ENCODE data around the gene GPC6. TPM values are rescaled to one million over a fixed set of nuclear protein-coding genes. Genes with fewer than 3 reads are reported as not detected.

The GPC6 gene
- total and polyA plus RNA-seq, 2 experiments from 2014 or later: 14.4 to 20.8 TPM

DNA sequence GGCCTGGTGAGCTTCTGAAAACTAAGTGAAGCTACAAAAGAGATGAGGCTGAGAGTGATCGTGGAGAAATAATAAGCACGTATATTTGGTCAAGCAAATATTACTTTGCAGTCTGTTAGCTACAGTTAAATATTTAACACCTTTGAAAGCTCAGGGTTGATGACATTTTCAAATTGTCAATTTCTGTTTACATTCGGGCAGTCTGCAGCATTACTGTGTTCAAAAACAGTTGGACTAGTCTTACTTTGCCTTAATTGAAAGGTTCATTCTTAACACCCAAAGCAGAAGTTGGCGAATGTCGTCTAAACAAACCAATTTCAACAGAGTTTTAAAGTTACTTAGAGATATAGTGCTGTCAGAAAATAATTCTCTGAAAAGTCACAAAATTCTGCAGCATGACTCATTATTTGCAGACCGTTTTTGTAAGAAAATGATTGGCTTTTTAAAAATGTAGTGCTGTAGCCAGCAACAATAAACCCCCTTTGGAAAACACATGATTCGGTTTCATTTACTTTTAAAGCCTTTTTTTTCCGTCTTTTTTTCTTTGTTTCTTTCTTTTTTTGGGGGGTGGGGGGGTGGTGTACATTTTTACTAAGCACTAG is 549.0 kb downstream of the GPC6 start:
- peak overlapping the region; percentile 45; the same call in 1 of the 2 replicates for H3K9ac ChIP-seq
- WGBS, 2 experiments (ENCODE audit: low coverage in 1 of 2, low lambda C conversion rate in 2 of 2, missing lambda C conversion rate in 2 of 2): 2 to 3% methylated on average over 8 of the region's 8 CpGs
- peak overlapping the region; percentile 48 for H3K27ac ChIP-seq

DNA sequence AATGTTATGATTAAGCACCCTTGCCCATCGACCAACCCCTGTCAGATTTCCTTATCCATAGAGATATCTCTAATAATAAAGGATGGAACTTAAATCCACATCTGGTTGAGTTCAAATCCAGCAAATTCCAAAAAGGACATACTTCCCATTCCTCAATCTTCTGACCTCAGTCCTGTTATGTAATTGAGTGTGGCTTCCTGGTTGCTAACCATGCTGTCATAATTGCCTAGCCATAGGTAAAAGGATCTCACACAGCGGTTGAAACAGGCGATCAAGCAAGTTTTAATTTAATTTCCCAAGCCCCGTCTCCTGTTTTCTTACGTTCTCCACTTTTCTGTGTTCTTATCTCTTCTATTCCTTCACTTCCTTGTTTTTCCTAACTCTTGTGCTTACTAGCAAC is 550.3 kb downstream of the GPC6 start:
- no peaks in the 10 kb centered on the region for H3K27me3 ChIP-seq (replicated peaks; ENCODE audit: insufficient read depth)
- no peak overlapping the region for H3K9ac ChIP-seq
- no peaks in the 10 kb centered on the region for H3K9me2 ChIP-seq (ENCODE audit: insufficient read depth)
- H3K9me3 ChIP-seq (ENCODE audit: low read depth): no peaks in the 10 kb centered on the region
- H3F3A ChIP-seq (ENCODE audit: insufficient read depth): peaks cover 26% of the 10 kb centered on the region
- no peaks in the 10 kb centered on the region for H3K36me3 ChIP-seq (ENCODE audit: low read depth)
- no peak overlapping the region for H3K4me3 ChIP-seq
- H3K4me1 ChIP-seq (ENCODE audit: insufficient read depth): peaks cover 36% of the 10 kb centered on the region
- H3K79me2 ChIP-seq (ENCODE audit: insufficient read depth): no peaks in the 10 kb centered on the region
- H4K20me1 ChIP-seq (ENCODE audit: insufficient read depth): no peaks in the 10 kb centered on the region
- H2AFZ ChIP-seq: peak overlapping the region; percentile 41; the same call in 1 of the 2 replicates
- peak overlapping the region; percentile 22; the same call in 1 of the 2 replicates for H3K27ac ChIP-seq
- H3K4me2 ChIP-seq (ENCODE audit: unreplicated experiment): no peak overlapping the region
- DNase-seq: peak; percentile 49
- TF ChIP-seq EZH2phosphoT487 (IDR thresholded peaks at IDR 0.05; ENCODE audit: insufficient read depth, low read depth) (no peak), EZH2 (IDR thresholded peaks at IDR 0.05; ENCODE audit: insufficient read depth, poor library complexity, severe bottlenecking) (no peak)
- WGBS, 2 experiments (ENCODE audit: low coverage in 1 of 2, low lambda C conversion rate in 2 of 2, missing lambda C conversion rate in 2 of 2): 72 to 76% methylated on average over 5 of the region's 5 CpGs
- in situ Hi-C loops (cut with MboI): no loop called here

More for the DNA sequence above, 549.0 kb downstream of the GPC6 start:
- Histone ChIP-seq H3K79me2 (ENCODE audit: insufficient read depth) (no peaks in the 10 kb centered on the region), H3K36me3 (ENCODE audit: low read depth) (no peaks in the 10 kb centered on the region), H4K20me1 (ENCODE audit: insufficient read depth) (no peaks in the 10 kb centered on the region), H3K4me3 (peak overlapping the region; percentile 59), H3K9me2 (ENCODE audit: insufficient read depth) (no peaks in the 10 kb centered on the region), H3K4me1 (ENCODE audit: insufficient read depth) (peaks cover 39% of the 10 kb centered on the region), H3F3A (ENCODE audit: insufficient read depth) (peaks cover 26% of the 10 kb centered on the region), H2AFZ (peak overlapping the region; percentile 67), H3K9me3 (ENCODE audit: low read depth) (no peaks in the 10 kb centered on the region), H3K4me2 (ENCODE audit: unreplicated experiment) (peak overlapping the region; percentile 70), H3K27me3 (replicated peaks; ENCODE audit: insufficient read depth) (no peaks in the 10 kb centered on the region)
- in situ Hi-C loops (cut with MboI): no loop called here
- peak; percentile 76 for DNase-seq
- TF ChIP-seq EZH2 (IDR thresholded peaks at IDR 0.05; ENCODE audit: insufficient read depth, poor library complexity, severe bottlenecking): no peak
- no peak for TF ChIP-seq EZH2phosphoT487 (IDR thresholded peaks at IDR 0.05; ENCODE audit: insufficient read depth, low read depth)

DNA sequence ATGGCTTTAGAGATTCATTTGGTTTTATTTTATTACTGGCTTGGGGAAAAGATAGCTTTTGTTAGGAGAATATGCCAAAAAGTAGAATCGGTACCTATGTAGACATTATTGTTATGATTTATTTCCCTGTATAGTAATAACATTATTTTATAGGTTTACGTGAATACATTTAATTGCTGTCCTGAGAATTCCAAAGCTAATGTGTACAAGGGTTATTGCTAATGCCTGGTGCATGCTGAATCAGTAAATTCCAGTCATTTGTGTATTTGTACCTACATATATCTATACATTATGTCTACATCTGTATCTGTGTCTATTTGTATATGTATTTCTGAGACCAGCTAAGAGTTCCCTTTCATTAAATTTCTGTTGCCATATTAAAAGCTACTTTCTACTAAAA is 550.9 kb downstream of the GPC6 start:
- peak overlapping the region; percentile 22; the same call in 1 of the 2 replicates for H3K27ac ChIP-seq

DNA sequence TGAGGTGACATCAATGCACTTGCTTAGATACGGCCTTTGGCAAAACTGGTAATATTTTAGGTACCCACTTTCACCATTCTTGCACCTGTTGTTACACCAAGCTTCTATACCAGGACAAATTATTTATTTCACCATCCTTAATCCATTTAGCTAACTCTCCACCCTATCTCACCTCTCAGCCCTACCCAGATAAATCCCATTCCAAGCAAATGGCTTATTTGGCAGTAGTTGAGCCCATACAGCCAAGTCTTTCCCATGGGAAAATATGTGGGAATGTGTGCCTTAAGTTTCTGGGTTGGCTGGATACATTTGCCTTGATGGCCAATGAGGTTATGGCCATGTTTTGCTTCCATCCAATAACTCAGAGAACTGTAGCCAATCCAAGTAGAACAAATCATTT is 551.9 kb downstream of the GPC6 start:
- H3K36me3 ChIP-seq (ENCODE audit: low read depth): no peaks in the 10 kb centered on the region
- no peaks in the 10 kb centered on the region for H3K27me3 ChIP-seq (replicated peaks; ENCODE audit: insufficient read depth)
- 84 to 96% methylated on average over 1 of the region's 1 CpG for WGBS, 2 experiments (ENCODE audit: low coverage in 1 of 2, low lambda C conversion rate in 2 of 2, missing lambda C conversion rate in 2 of 2)
- no peak for TF ChIP-seq EZH2phosphoT487 (IDR thresholded peaks at IDR 0.05; ENCODE audit: insufficient read depth, low read depth)
- TF ChIP-seq EZH2 (IDR thresholded peaks at IDR 0.05; ENCODE audit: insufficient read depth, poor library complexity, severe bottlenecking): no peak
- H3K9me2 ChIP-seq (ENCODE audit: insufficient read depth): no peaks in the 10 kb centered on the region
- no peak overlapping the region for H2AFZ ChIP-seq
- in situ Hi-C loops (cut with MboI): no loop called here
- no peak overlapping the region for H3K4me3 ChIP-seq
- H3K4me1 ChIP-seq (ENCODE audit: insufficient read depth): peaks cover 36% of the 10 kb centered on the region
- peaks cover 26% of the 10 kb centered on the region for H3F3A ChIP-seq (ENCODE audit: insufficient read depth)
- H3K9ac ChIP-seq: no peak overlapping the region
- no peak overlapping the region for H3K27ac ChIP-seq
- H3K9me3 ChIP-seq (ENCODE audit: low read depth): no peaks in the 10 kb centered on the region
- H4K20me1 ChIP-seq (ENCODE audit: insufficient read depth): no peaks in the 10 kb centered on the region
- H3K4me2 ChIP-seq (ENCODE audit: unreplicated experiment): no peak overlapping the region
- DNase-seq: no peak
- H3K79me2 ChIP-seq (ENCODE audit: insufficient read depth): no peaks in the 10 kb centered on the region

More for the DNA sequence above, 550.9 kb downstream of the GPC6 start:
- WGBS, 2 experiments (ENCODE audit: low coverage in 1 of 2, low lambda C conversion rate in 2 of 2, missing lambda C conversion rate in 2 of 2): 57 to 60% methylated on average over 2 of the region's 2 CpGs
- Histone ChIP-seq H3F3A (ENCODE audit: insufficient read depth) (peaks cover 26% of the 10 kb centered on the region), H3K27me3 (replicated peaks; ENCODE audit: insufficient read depth) (no peaks in the 10 kb centered on the region), H2AFZ (0 out of 2 replicates have a peak overlapping the region, but pooled peaks have one; percentile 41), H4K20me1 (ENCODE audit: insufficient read depth) (no peaks in the 10 kb centered on the region), H3K4me2 (ENCODE audit: unreplicated experiment) (no peak overlapping the region), H3K4me3 (no peak overlapping the region), H3K4me1 (ENCODE audit: insufficient read depth) (peaks cover 36% of the 10 kb centered on the region), H3K9ac (no peak overlapping the region), H3K36me3 (ENCODE audit: low read depth) (no peaks in the 10 kb centered on the region), H3K9me2 (ENCODE audit: insufficient read depth) (no peaks in the 10 kb centered on the region), H3K9me3 (ENCODE audit: low read depth) (no peaks in the 10 kb centered on the region), H3K79me2 (ENCODE audit: insufficient read depth) (no peaks in the 10 kb centered on the region)
- in situ Hi-C loops (cut with MboI): no loop called here
- DNase-seq: no peak
- no peak for TF ChIP-seq EZH2phosphoT487 (IDR thresholded peaks at IDR 0.05; ENCODE audit: insufficient read depth, low read depth)
- TF ChIP-seq EZH2 (IDR thresholded peaks at IDR 0.05; ENCODE audit: insufficient read depth, poor library complexity, severe bottlenecking): no peak

Data from GM23248 (cell line).